ENCODE results near the gene NEMP2.
"Not testable (repeated sequence)": the region's sequence is repeated elsewhere in the genome, so short reads cannot be mapped to it uniquely, and the experiment has no call there.

The NEMP2 gene

GRCh38 chr2:190478572-190479195, 55.8 kb downstream of the NEMP2 start:
- H3K9me3 ChIP-seq (ENCODE audit: control insufficient read depth, insufficient read depth, low read length), result no peaks in the 10 kb centered on the region
- no peaks in the 10 kb centered on the region for H3K4me1 ChIP-seq (ENCODE audit: control insufficient read depth, insufficient read depth, low read length)
- no peaks in the 10 kb centered on the region for H3K27me3 ChIP-seq (ENCODE audit: control insufficient read depth, insufficient read depth, low read length)
- no peak overlapping the region for H3K4me3 ChIP-seq (ENCODE audit: low read depth, low read length)
- no peak overlapping the region for H3K9ac ChIP-seq (ENCODE audit: low read depth, low read length)
- H3K36me3 ChIP-seq (ENCODE audit: control insufficient read depth, insufficient read depth, low read length), result no peaks in the 10 kb centered on the region

GRCh38 chr2:190477661-190478454, 56.7 kb downstream of the NEMP2 start:
- Histone ChIP-seq H3K27me3 (ENCODE audit: control insufficient read depth, insufficient read depth, low read length) (no peaks in the 10 kb centered on the region), H3K9me3 (ENCODE audit: control insufficient read depth, insufficient read depth, low read length) (no peaks in the 10 kb centered on the region), H3K4me3 (ENCODE audit: low read depth, low read length) (no peak overlapping the region), H3K36me3 (ENCODE audit: control insufficient read depth, insufficient read depth, low read length) (no peaks in the 10 kb centered on the region), H3K9ac (ENCODE audit: low read depth, low read length) (no peak overlapping the region), H3K4me1 (ENCODE audit: control insufficient read depth, insufficient read depth, low read length) (no peaks in the 10 kb centered on the region)

GRCh38 chr2:190470256-190470826, 64.2 kb downstream of the NEMP2 start:
- Histone ChIP-seq H3K9me3 (ENCODE audit: control insufficient read depth, insufficient read depth, low read length) (peaks cover 4% of the 10 kb centered on the region), H3K4me1 (ENCODE audit: control insufficient read depth, insufficient read depth, low read length) (no peaks in the 10 kb centered on the region), H3K9ac (ENCODE audit: low read depth, low read length) (no peak overlapping the region), H3K27me3 (ENCODE audit: control insufficient read depth, insufficient read depth, low read length) (no peaks in the 10 kb centered on the region), H3K36me3 (ENCODE audit: control insufficient read depth, insufficient read depth, low read length) (no peaks in the 10 kb centered on the region), H3K4me3 (ENCODE audit: low read depth, low read length) (no peak overlapping the region)

GRCh38 chr2:190469771-190470170, 64.8 kb downstream of the NEMP2 start:
- H3K36me3 ChIP-seq (ENCODE audit: control insufficient read depth, insufficient read depth, low read length), result no peaks in the 10 kb centered on the region
- H3K9ac ChIP-seq (ENCODE audit: low read depth, low read length), result no peak overlapping the region
- H3K9me3 ChIP-seq (ENCODE audit: control insufficient read depth, insufficient read depth, low read length), result peaks cover 4% of the 10 kb centered on the region
- no peaks in the 10 kb centered on the region for H3K27me3 ChIP-seq (ENCODE audit: control insufficient read depth, insufficient read depth, low read length)
- no peaks in the 10 kb centered on the region for H3K4me1 ChIP-seq (ENCODE audit: control insufficient read depth, insufficient read depth, low read length)
- no peak overlapping the region for H3K4me3 ChIP-seq (ENCODE audit: low read depth, low read length)

GRCh38 chr2:190468814-190469569, 65.5 kb downstream of the NEMP2 start:
- H3K4me3 ChIP-seq (ENCODE audit: low read depth, low read length), result no peak overlapping the region
- peaks cover 4% of the 10 kb centered on the region for H3K9me3 ChIP-seq (ENCODE audit: control insufficient read depth, insufficient read depth, low read length)
- no peaks in the 10 kb centered on the region for H3K27me3 ChIP-seq (ENCODE audit: control insufficient read depth, insufficient read depth, low read length)
- no peaks in the 10 kb centered on the region for H3K36me3 ChIP-seq (ENCODE audit: control insufficient read depth, insufficient read depth, low read length)
- H3K9ac ChIP-seq (ENCODE audit: low read depth, low read length), result no peak overlapping the region
- H3K4me1 ChIP-seq (ENCODE audit: control insufficient read depth, insufficient read depth, low read length), result no peaks in the 10 kb centered on the region

GRCh38 chr2:190468354-190468753, 66.2 kb downstream of the NEMP2 start:
- not testable (repeated sequence) for H3K4me1 ChIP-seq (ENCODE audit: control insufficient read depth, insufficient read depth, low read length); H3K4me3 ChIP-seq (ENCODE audit: low read depth, low read length); H3K9me3 ChIP-seq (ENCODE audit: control insufficient read depth, insufficient read depth, low read length); H3K27me3 ChIP-seq (ENCODE audit: control insufficient read depth, insufficient read depth, low read length); H3K9ac ChIP-seq (ENCODE audit: low read depth, low read length); H3K36me3 ChIP-seq (ENCODE audit: control insufficient read depth, insufficient read depth, low read length)

GRCh38 chr2:190467575-190468083, 66.9 kb downstream of the NEMP2 start:
- Histone ChIP-seq H3K36me3 (ENCODE audit: control insufficient read depth, insufficient read depth, low read length) (no peaks in the 10 kb centered on the region), H3K4me1 (ENCODE audit: control insufficient read depth, insufficient read depth, low read length) (no peaks in the 10 kb centered on the region), H3K9ac (ENCODE audit: low read depth, low read length) (no peak overlapping the region), H3K9me3 (ENCODE audit: control insufficient read depth, insufficient read depth, low read length) (peaks cover 4% of the 10 kb centered on the region), H3K4me3 (ENCODE audit: low read depth, low read length) (no peak overlapping the region), H3K27me3 (ENCODE audit: control insufficient read depth, insufficient read depth, low read length) (no peaks in the 10 kb centered on the region)

- Histone ChIP-seq H3K9ac (ENCODE audit: low read depth, low read length) (no peak overlapping the region), H3K4me1 (ENCODE audit: control insufficient read depth, insufficient read depth, low read length) (no peaks in the 10 kb centered on the region), H3K27me3 (ENCODE audit: control insufficient read depth, insufficient read depth, low read length) (no peaks in the 10 kb centered on the region), H3K4me3 (ENCODE audit: low read depth, low read length) (no peak overlapping the region), H3K9me3 (ENCODE audit: control insufficient read depth, insufficient read depth, low read length) (peaks cover 4% of the 10 kb centered on the region), H3K36me3 (ENCODE audit: control insufficient read depth, insufficient read depth, low read length) (no peaks in the 10 kb centered on the region)
Observed at GRCh38 chr2:190466819-190467446, 67.6 kb downstream of the NEMP2 start.

- no peaks in the 10 kb centered on the region for H3K4me1 ChIP-seq (ENCODE audit: control insufficient read depth, insufficient read depth, low read length)
- no peaks in the 10 kb centered on the region for H3K27me3 ChIP-seq (ENCODE audit: control insufficient read depth, insufficient read depth, low read length)
- no peak overlapping the region for H3K9ac ChIP-seq (ENCODE audit: low read depth, low read length)
- H3K9me3 ChIP-seq (ENCODE audit: control insufficient read depth, insufficient read depth, low read length), result no peaks in the 10 kb centered on the region
- H3K36me3 ChIP-seq (ENCODE audit: control insufficient read depth, insufficient read depth, low read length), result no peaks in the 10 kb centered on the region
- H3K4me3 ChIP-seq (ENCODE audit: low read depth, low read length), result no peak overlapping the region
Observed at GRCh38 chr2:190465060-190465459, 69.5 kb downstream of the NEMP2 start.

GRCh38 chr2:190462611-190463010, 71.9 kb downstream of the NEMP2 start:
- no peaks in the 10 kb centered on the region for H3K36me3 ChIP-seq (ENCODE audit: control insufficient read depth, insufficient read depth, low read length)
- no peaks in the 10 kb centered on the region for H3K27me3 ChIP-seq (ENCODE audit: control insufficient read depth, insufficient read depth, low read length)
- H3K4me3 ChIP-seq (ENCODE audit: low read depth, low read length), result no peak overlapping the region
- no peaks in the 10 kb centered on the region for H3K4me1 ChIP-seq (ENCODE audit: control insufficient read depth, insufficient read depth, low read length)
- H3K9ac ChIP-seq (ENCODE audit: low read depth, low read length), result no peak overlapping the region
- H3K9me3 ChIP-seq (ENCODE audit: control insufficient read depth, insufficient read depth, low read length), result no peaks in the 10 kb centered on the region

GRCh38 chr2:190462181-190462580, 72.3 kb downstream of the NEMP2 start:
- no peaks in the 10 kb centered on the region for H3K4me1 ChIP-seq (ENCODE audit: control insufficient read depth, insufficient read depth, low read length)
- H3K9ac ChIP-seq (ENCODE audit: low read depth, low read length), result no peak overlapping the region
- H3K36me3 ChIP-seq (ENCODE audit: control insufficient read depth, insufficient read depth, low read length), result no peaks in the 10 kb centered on the region
- no peaks in the 10 kb centered on the region for H3K9me3 ChIP-seq (ENCODE audit: control insufficient read depth, insufficient read depth, low read length)
- H3K4me3 ChIP-seq (ENCODE audit: low read depth, low read length), result no peak overlapping the region
- no peaks in the 10 kb centered on the region for H3K27me3 ChIP-seq (ENCODE audit: control insufficient read depth, insufficient read depth, low read length)
